Measurements from ENCODE around the gene TMEM51. TPM values are rescaled to one million over a fixed set of nuclear protein-coding genes. Genes with fewer than 3 reads are reported as not detected.

The TMEM51 gene
- total RNA-seq, 1 experiment from 2014 or later: 1.7 TPM

DNA sequence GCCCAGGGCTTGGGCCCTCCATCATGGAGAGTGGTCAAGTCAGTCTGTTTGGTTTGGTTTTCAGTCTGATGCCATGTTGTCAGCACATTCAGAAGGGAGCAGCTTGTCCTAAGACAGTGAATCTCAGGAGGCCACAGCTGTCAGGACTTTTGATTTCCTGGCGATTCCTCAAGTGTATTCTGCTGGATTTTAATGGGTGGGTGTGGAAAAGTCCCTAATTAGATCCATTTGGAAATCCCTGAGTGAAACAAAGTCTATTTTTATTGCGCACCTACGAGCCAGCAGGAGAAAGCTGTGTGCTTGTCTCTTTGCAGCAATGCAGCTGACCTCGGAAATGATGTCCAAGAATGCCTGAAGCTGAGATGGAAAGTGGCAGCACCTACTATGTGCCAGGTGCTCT lies 71.9 kb downstream of the TMEM51 start:
- intact Hi-C loops (cut with micrococcal nuclease; ENCODE audit: unreplicated experiment): no loop called here
- H3K27ac ChIP-seq (ENCODE audit: low read depth, low read length, poor library complexity, severe bottlenecking): no peak overlapping the region
- no peak for TF ChIP-seq EZH2 (IDR thresholded peaks at IDR 0.05; ENCODE audit: borderline replicate concordance, low read depth, low read length, poor library complexity, severe bottlenecking)
- TF ChIP-seq, protein P1, sequence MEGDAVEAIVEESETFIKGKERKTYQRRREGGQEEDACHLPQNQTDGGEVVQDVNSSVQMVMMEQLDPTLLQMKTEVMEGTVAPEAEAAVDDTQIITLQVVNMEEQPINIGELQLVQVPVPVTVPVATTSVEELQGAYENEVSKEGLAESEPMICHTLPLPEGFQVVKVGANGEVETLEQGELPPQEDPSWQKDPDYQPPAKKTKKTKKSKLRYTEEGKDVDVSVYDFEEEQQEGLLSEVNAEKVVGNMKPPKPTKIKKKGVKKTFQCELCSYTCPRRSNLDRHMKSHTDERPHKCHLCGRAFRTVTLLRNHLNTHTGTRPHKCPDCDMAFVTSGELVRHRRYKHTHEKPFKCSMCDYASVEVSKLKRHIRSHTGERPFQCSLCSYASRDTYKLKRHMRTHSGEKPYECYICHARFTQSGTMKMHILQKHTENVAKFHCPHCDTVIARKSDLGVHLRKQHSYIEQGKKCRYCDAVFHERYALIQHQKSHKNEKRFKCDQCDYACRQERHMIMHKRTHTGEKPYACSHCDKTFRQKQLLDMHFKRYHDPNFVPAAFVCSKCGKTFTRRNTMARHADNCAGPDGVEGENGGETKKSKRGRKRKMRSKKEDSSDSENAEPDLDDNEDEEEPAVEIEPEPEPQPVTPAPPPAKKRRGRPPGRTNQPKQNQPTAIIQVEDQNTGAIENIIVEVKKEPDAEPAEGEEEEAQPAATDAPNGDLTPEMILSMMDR (conservative IDR thresholded peaks at IDR 0.05; ENCODE audit: low read depth, low read length): no peak
- no peaks in the 10 kb centered on the region for H3K4me1 ChIP-seq (ENCODE audit: insufficient read depth, low read length, poor library complexity, severe bottlenecking)
- H3K36me3 ChIP-seq (ENCODE audit: insufficient read depth, low read length, poor library complexity, severe bottlenecking): no peaks in the 10 kb centered on the region
- no peaks in the 10 kb centered on the region for H3K27me3 ChIP-seq (replicated peaks; ENCODE audit: insufficient read depth, low read depth, low read length, poor library complexity)
- no peaks in the 10 kb centered on the region for H3K9me3 ChIP-seq (ENCODE audit: low read depth, low read length, poor library complexity, severe bottlenecking)
- POLR2A ChIA-PET (ENCODE audit: low non-redundant PET): no interaction called here
- BruUV-seq (replicated peaks): no TSS peak
- DNase-seq (ENCODE audit: low spot score): no peak
- no peak overlapping the region for H3K4me3 ChIP-seq (ENCODE audit: low read depth, low read length, poor library complexity, severe bottlenecking)
- CTCF ChIA-PET: no interaction called here

DNA sequence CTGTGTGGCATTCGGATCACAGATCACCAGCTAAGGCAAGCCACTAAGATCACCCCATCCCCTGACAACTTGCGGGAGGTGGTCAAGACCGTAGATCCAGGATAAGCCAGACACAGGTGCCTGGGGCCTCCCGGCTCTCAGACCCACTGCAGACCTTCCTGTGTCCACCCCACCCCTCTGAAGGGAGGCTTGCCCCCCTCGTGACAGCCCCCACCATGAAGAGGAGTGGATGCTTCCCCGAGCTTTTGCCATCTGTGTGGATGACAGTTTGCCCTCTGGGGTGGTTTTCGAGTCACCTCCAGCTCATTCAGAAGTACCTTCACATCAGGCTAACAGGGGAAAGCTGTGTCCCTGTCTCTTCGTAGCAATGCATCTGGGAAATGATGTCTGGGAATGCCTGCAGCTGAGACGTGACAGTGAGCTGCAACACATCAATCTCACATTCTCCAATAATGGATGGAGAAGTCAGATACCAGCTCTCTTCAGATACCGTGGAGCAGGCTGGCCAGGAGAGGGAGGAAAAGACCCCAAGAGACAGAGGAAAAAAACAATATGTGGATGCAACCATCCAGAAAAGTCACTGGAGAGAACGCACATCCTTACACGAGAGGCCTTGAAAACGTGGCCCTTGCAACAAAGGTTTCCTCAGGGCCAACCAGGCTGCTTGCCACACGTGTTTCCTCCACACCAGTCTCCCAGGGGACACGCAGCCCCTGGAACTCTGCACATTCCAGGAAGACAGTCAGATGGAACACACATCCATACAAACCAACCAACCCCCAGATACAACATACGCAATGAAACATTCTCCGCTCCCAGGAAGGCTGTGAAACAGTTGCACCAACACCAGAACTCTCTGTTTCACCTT lies 73.1 kb downstream of the TMEM51 start:
- no peak for DNase-seq (ENCODE audit: low spot score)
- POLR2A ChIA-PET (ENCODE audit: low non-redundant PET): no interaction called here
- TF ChIP-seq EZH2 (IDR thresholded peaks at IDR 0.05; ENCODE audit: borderline replicate concordance, low read depth, low read length, poor library complexity, severe bottlenecking): no peak
- TF ChIP-seq, protein P1 (conservative IDR thresholded peaks at IDR 0.05; ENCODE audit: low read depth, low read length): no peak
- no peaks in the 10 kb centered on the region for H3K27me3 ChIP-seq (replicated peaks; ENCODE audit: insufficient read depth, low read depth, low read length, poor library complexity)
- no peak overlapping the region for H3K4me3 ChIP-seq (ENCODE audit: low read depth, low read length, poor library complexity, severe bottlenecking)
- H3K9me3 ChIP-seq (ENCODE audit: low read depth, low read length, poor library complexity, severe bottlenecking): no peaks in the 10 kb centered on the region
- H3K36me3 ChIP-seq (ENCODE audit: insufficient read depth, low read length, poor library complexity, severe bottlenecking): no peaks in the 10 kb centered on the region
- no TSS peak for BruUV-seq (replicated peaks)
- no peak overlapping the region for H3K27ac ChIP-seq (ENCODE audit: low read depth, low read length, poor library complexity, severe bottlenecking)
- intact Hi-C loops (cut with micrococcal nuclease; ENCODE audit: unreplicated experiment): no loop called here
- no peaks in the 10 kb centered on the region for H3K4me1 ChIP-seq (ENCODE audit: insufficient read depth, low read length, poor library complexity, severe bottlenecking)
- CTCF ChIA-PET: no interaction called here

DNA sequence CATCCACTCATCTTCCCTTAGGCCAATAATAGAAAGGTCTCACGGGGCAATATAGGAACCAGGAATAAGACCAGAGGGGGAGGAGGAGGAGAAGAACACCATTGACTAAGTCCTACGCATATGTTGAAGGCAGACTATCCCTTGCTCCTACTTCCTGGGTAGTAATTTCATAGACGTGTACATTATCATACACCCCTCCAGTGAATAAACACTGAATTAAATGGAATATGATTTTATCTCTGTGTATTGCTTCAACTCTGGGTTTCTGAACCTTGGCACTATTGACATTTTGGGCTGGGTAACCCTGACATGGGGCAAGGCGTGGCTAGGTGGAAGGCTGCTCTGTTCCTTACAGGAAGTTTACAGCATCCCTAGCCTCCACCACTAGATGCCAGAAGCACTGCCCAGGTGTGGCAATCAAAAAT lies 76.2 kb downstream of the TMEM51 start:
- Histone ChIP-seq H3K36me3 (ENCODE audit: insufficient read depth, low read length, poor library complexity, severe bottlenecking) (no peaks in the 10 kb centered on the region), H3K27ac (ENCODE audit: low read depth, low read length, poor library complexity, severe bottlenecking) (no peak overlapping the region), H3K4me3 (ENCODE audit: low read depth, low read length, poor library complexity, severe bottlenecking) (no peak overlapping the region), H3K27me3 (replicated peaks; ENCODE audit: insufficient read depth, low read depth, low read length, poor library complexity) (no peaks in the 10 kb centered on the region), H3K9me3 (ENCODE audit: low read depth, low read length, poor library complexity, severe bottlenecking) (no peaks in the 10 kb centered on the region), H3K4me1 (ENCODE audit: insufficient read depth, low read length, poor library complexity, severe bottlenecking) (no peaks in the 10 kb centered on the region)
- intact Hi-C loops (cut with micrococcal nuclease; ENCODE audit: unreplicated experiment): no loop called here
- BruUV-seq (replicated peaks): no TSS peak
- DNase-seq (ENCODE audit: low spot score): no peak
- ChIA-PET POLR2A (ENCODE audit: low non-redundant PET) (interaction anchor here (0.6 kb wide), 1 partner anchor 10 kb away, joined by 3 read pairs; no protein-coding TSS in a partner anchor), CTCF (no interaction called here)
- TF ChIP-seq, protein P1 (conservative IDR thresholded peaks at IDR 0.05; ENCODE audit: low read depth, low read length): no peak
- TF ChIP-seq EZH2 (IDR thresholded peaks at IDR 0.05; ENCODE audit: borderline replicate concordance, low read depth, low read length, poor library complexity, severe bottlenecking): no peak
